ENCODE results near the gene ABCC3.
"Not testable (repeated sequence)": the region's sequence is repeated elsewhere in the genome, so short reads cannot be mapped to it uniquely, and the experiment has no call there.

ABCC3 gene

GRCh38 chr17:50687200-50688066, 52.8 kb downstream of the ABCC3 start:
- no peak for DNase-seq

- no peak for DNase-seq
These were observed 53.6 kb downstream of the ABCC3 start for GRCh38 chr17:50688245-50688644.

- DNase-seq, result no peak
These were observed 54.6 kb downstream of the ABCC3 start for GRCh38 chr17:50689251-50689650.

GRCh38 chr17:50689956-50690886, 55.5 kb downstream of the ABCC3 start:
- no peak for DNase-seq

GRCh38 chr17:50690887-50691549, 56.3 kb downstream of the ABCC3 start:
- no peak for DNase-seq

GRCh38 chr17:50691550-50692447, 57.1 kb downstream of the ABCC3 start:
- no peak for DNase-seq

GRCh38 chr17:50692448-50693035, 57.9 kb downstream of the ABCC3 start:
- DNase-seq, result no peak

GRCh38 chr17:50693036-50693682, 58.5 kb downstream of the ABCC3 start:
- DNase-seq, result no peak

GRCh38 chr17:50696365-50696879, 61.7 kb downstream of the ABCC3 start:
- no peak for DNase-seq

GRCh38 chr17:50697062-50697461, 62.4 kb downstream of the ABCC3 start:
- no peak for DNase-seq

- no peak for DNase-seq
These were observed 63.1 kb downstream of the ABCC3 start for GRCh38 chr17:50697663-50698272.

GRCh38 chr17:50699410-50699809, 64.7 kb downstream of the ABCC3 start:
- DNase-seq, result no peak

- DNase-seq, result no peak
These were observed 68.5 kb downstream of the ABCC3 start for GRCh38 chr17:50703162-50703561.

GRCh38 chr17:50707289-50708049, 72.8 kb downstream of the ABCC3 start, which contains the start of gene ANKRD40:
Gene ANKRD40 (minus strand): TSS chr17:50707914. CDS start chr17:50707654, 260 bp downstream.
- DNase-seq, result peak; percentile 90

GRCh38 chr17:50708050-50709000, 73.6 kb downstream of the ABCC3 start:
- DNase-seq, result no peak

- not testable (repeated sequence) for DNase-seq
These were observed 74.4 kb downstream of the ABCC3 start for GRCh38 chr17:50709053-50709452.

GRCh38 chr17:50710025-50710424, 75.3 kb downstream of the ABCC3 start:
- DNase-seq, result no peak

- DNase-seq, result no peak
These were observed 76.0 kb downstream of the ABCC3 start for GRCh38 chr17:50710650-50711049.

All from activated CD8-positive, alpha-beta memory T cell treated with anti-CD3 and anti-CD28 coated beads, Interleukin-2, amount 50 U/mL, for 4 hours (primary cell).